Prostate gland (tissue), 2 donors: ENCODE measurements around the gene PIF1. TPM values are rescaled to one million over a fixed set of nuclear protein-coding genes. Genes with fewer than 3 reads are reported as not detected.
A peak's percentile ranks its signal among the peaks of the same experiment; 100 is the strongest.

Experiments used
- DNase-seq: peaks from one replicate; pipeline ENCODE4 v3.0.0-alpha.2; 2019; ENCODE audit warnings: low spot score
- H3K27ac ChIP-seq, 2 donors: fragments of 200-600 bp; sonication (generic); 2 replicates each; pipeline ENCODE4 v1.5.1; 2017 to 2019
- H3K27me3 ChIP-seq: fragments of 200-600 bp; sonication (generic); replicated peaks from 2 replicates; pipeline ENCODE4 v1.5.1; 2019; ENCODE audit not compliant: insufficient read depth
- H3K36me3 ChIP-seq, 2 donors: fragments of 200-600 bp; sonication (generic); 1 replicate in 1 of 2; 2 replicates in 1 of 2; pipeline versions ENCODE4 v1.5.1 to v1.8.1; 2017 to 2019
- H3K4me1 ChIP-seq: fragments of 200-600 bp; sonication (generic); replicated peaks from 2 replicates; pipeline ENCODE4 v1.5.1; 2019
- H3K4me3 ChIP-seq, 2 donors: fragments of 200-600 bp; sonication (generic); 2 replicates each; pipeline ENCODE4 v1.5.1; 2017 to 2019
- H3K9me3 ChIP-seq: fragments of 200-600 bp; sonication (generic); 2 replicates; pipeline ENCODE4 v1.5.1; 2017
- CTCF ChIP-seq, 4 experiments: fragments of 200-600 bp in 2 of 4; fragments of 450-650 bp in 2 of 4; sonication (generic) in 2 of 4; IDR thresholded peaks; 1 replicate in 3 of 4; 2 replicates in 1 of 4; pipeline ENCODE4 v1.5.1; 2016 to 2019; ENCODE audit warnings: antibody characterized with exemption in 4 of 4, mild to moderate bottlenecking in 2 of 4, moderate library complexity in 2 of 4
- POLR2A ChIP-seq: fragments of 450-650 bp; IDR thresholded peaks from one replicate; pipeline ENCODE4 v1.6.1; 2016; ENCODE audit warnings: antibody characterized with exemption, mild to moderate bottlenecking
- POLR2AphosphoS5 ChIP-seq: sonication (generic); formaldehyde crosslinking; IDR thresholded peaks from one replicate; pipeline ENCODE4 v1.6.1; 2017; ENCODE audit warnings: antibody characterized with exemption
- WGBS: methylation state at CpG from one replicate; pipeline ENCODE4 v1.1.5; 2018; 5-methylcytosine and 5-hydroxymethylcytosine counted together
- intact Hi-C: fragments of 100-400 bp; cut with DNase I; formaldehyde crosslinking; loops from one replicate; pipeline ENCODE4 v1.14.2; 2022
- total RNA-seq, 2 donors: library from RNA; depleted of rRNA; stranded (reverse); fragments of >200 nt; gene quantifications; one replicate each; pipeline ENCODE4 v1.1.0, GENCODE V29; 2016

Gene PIF1
- total RNA-seq, 2 donors from 2014 or later: 0.82 to 9.8 TPM

- H3K4me1 ChIP-seq: peaks cover 12% of the 10 kb centered on the region
- WGBS: 88% methylated on average over 8 of the region's 8 CpGs
- no peak overlapping the region for H3K27ac ChIP-seq
- intact Hi-C loops: no loop called here
- no peaks in the 10 kb centered on the region for H3K9me3 ChIP-seq
- no peak for DNase-seq
- no peaks in the 10 kb centered on the region for H3K27me3 ChIP-seq
- H3K36me3 ChIP-seq: no peaks in the 10 kb centered on the region
- H3K4me3 ChIP-seq: no peak overlapping the region
- TF ChIP-seq POLR2AphosphoS5 (no peak), CTCF (IDR thresholded peaks at IDR 0.05) (no peak), POLR2A (no peak)
Observed at GRCh38 chr15:64847876-64848716, 22.6 kb upstream of the PIF1 start.

GRCh38 chr15:64847448-64847847 lies 22.0 kb upstream of the PIF1 start:
- Histone ChIP-seq H3K4me1 (peaks cover 12% of the 10 kb centered on the region), H3K27me3 (no peaks in the 10 kb centered on the region), H3K36me3 (no peaks in the 10 kb centered on the region), H3K9me3 (no peaks in the 10 kb centered on the region), H3K4me3 (no peak overlapping the region), H3K27ac (no peak overlapping the region)
- DNase-seq: no peak
- intact Hi-C loops: no loop called here
- no peak for TF ChIP-seq POLR2AphosphoS5
- no peak for TF ChIP-seq POLR2A
- 75% methylated on average over 3 of the region's 3 CpGs for WGBS

GRCh38 chr15:64847016-64847415 lies 21.6 kb upstream of the PIF1 start:
- Histone ChIP-seq H3K27ac (no peak overlapping the region), H3K36me3 (no peaks in the 10 kb centered on the region), H3K9me3 (no peaks in the 10 kb centered on the region), H3K4me1 (peaks cover 12% of the 10 kb centered on the region), H3K4me3 (no peak overlapping the region), H3K27me3 (no peaks in the 10 kb centered on the region)
- no peak for DNase-seq
- TF ChIP-seq POLR2A (no peak), CTCF (IDR thresholded peaks at IDR 0.05) (no peak), POLR2AphosphoS5 (no peak)
- intact Hi-C loops: no loop called here
- WGBS: 61% methylated on average over 3 of the region's 3 CpGs

GRCh38 chr15:64845831-64846595 lies 20.6 kb upstream of the PIF1 start:
- TF ChIP-seq POLR2A (no peak), POLR2AphosphoS5 (no peak), CTCF (IDR thresholded peaks at IDR 0.05) (no peak)
- no peaks in the 10 kb centered on the region for H3K36me3 ChIP-seq
- H3K27me3 ChIP-seq: no peaks in the 10 kb centered on the region
- intact Hi-C loops: no loop called here
- H3K4me3 ChIP-seq: no peak overlapping the region
- peaks cover 12% of the 10 kb centered on the region for H3K4me1 ChIP-seq
- peak overlapping the region; percentile 91 to 93 for H3K27ac ChIP-seq
- H3K9me3 ChIP-seq: no peaks in the 10 kb centered on the region
- DNase-seq: no peak
- WGBS: 83% methylated on average over 13 of the region's 13 CpGs

- H3K36me3 ChIP-seq: no peaks in the 10 kb centered on the region
- 5% methylated on average over 2 of the region's 2 CpGs for WGBS
- DNase-seq: no peak
- no peaks in the 10 kb centered on the region for H3K27me3 ChIP-seq
- no peaks in the 10 kb centered on the region for H3K9me3 ChIP-seq
- peak overlapping the region; percentile 91 to 93 for H3K27ac ChIP-seq
- peaks cover 12% of the 10 kb centered on the region for H3K4me1 ChIP-seq
- intact Hi-C loops: no loop called here
- H3K4me3 ChIP-seq: no peak overlapping the region
- TF ChIP-seq POLR2AphosphoS5 (no peak), POLR2A (no peak), CTCF (IDR thresholded peaks at IDR 0.05) (no peak)
Observed at GRCh38 chr15:64845183-64845611, 19.8 kb upstream of the PIF1 start.
